Measurements from ENCODE around the gene EN1. TPM values are rescaled to one million over a fixed set of nuclear protein-coding genes. Genes with fewer than 3 reads are reported as not detected.

The EN1 gene
- total and polyA plus RNA-seq, 2 donors (not counting 3 experiments of a cell fraction or from before 2014, with no cell fraction given): not detected

GRCh38 chr2:118860506-118860905, 13.1 kb upstream of the EN1 start:
- no peaks in the 10 kb centered on the region for H3K4me1 ChIP-seq (ENCODE audit: control insufficient read depth, extremely low read depth, insufficient read depth, low read length)
- H3K4me3 ChIP-seq (replicated peaks in 1 of 3; ENCODE audit: insufficient read depth in 1 of 3, low read depth in 1 of 3, low read length in 3 of 3): no peak overlapping the region
- dilution Hi-C loops (cut with MboI; ENCODE audit: extremely low pct_ligation_motif_present, low sequenced_read_pairs): no loop called here
- ChIA-PET POLR2A (no interaction called here), CTCF (interaction anchor here (2.3 to 7.3 kb wide), 4 partner anchors 21 to 828 kb away, joined by 8 to 162 read pairs (median 27); no protein-coding TSS in a partner anchor)
- intact Hi-C loops (cut with micrococcal nuclease): no loop called here
- H3K9me1 ChIP-seq (replicated peaks; ENCODE audit: control insufficient read depth, extremely low read depth, insufficient read depth, low read length): no peaks in the 10 kb centered on the region
- no peaks in the 10 kb centered on the region for H3K79me2 ChIP-seq (ENCODE audit: control insufficient read depth, insufficient read depth, low read length)
- no peak overlapping the region for H2AFZ ChIP-seq (ENCODE audit: low read depth, low read length)
- no peak overlapping the region for H3K9ac ChIP-seq (replicated peaks; ENCODE audit: extremely low read depth, insufficient read depth, low read length)
- no peak overlapping the region for H3K4me2 ChIP-seq (ENCODE audit: insufficient read depth, low read length)
- peaks cover 56 to 59% of the 10 kb centered on the region in 2 experiments for H3K27me3 ChIP-seq (ENCODE audit: control insufficient read depth in 2 of 2, insufficient read depth in 2 of 2, low read length in 2 of 2)
- no peaks in the 10 kb centered on the region for H3K9me3 ChIP-seq (replicated peaks; ENCODE audit: control insufficient read depth, insufficient read depth, low read length)
- no peak overlapping the region for H3K27ac ChIP-seq (ENCODE audit: insufficient read depth, low read depth, low read length)
- no peak for FAIRE-seq
- no peaks in the 10 kb centered on the region for H4K20me1 ChIP-seq (replicated peaks; ENCODE audit: control insufficient read depth, extremely low read depth, insufficient read depth, low read length)
- no peak for DNase-seq (ENCODE audit: low read depth, low spot score)
- BruUV-seq (replicated peaks): no TSS peak
- no peaks in the 10 kb centered on the region for H3K36me3 ChIP-seq (ENCODE audit: control insufficient read depth in 2 of 2, extremely low read depth in 1 of 2, insufficient read depth in 2 of 2, low read length in 2 of 2)
- no peak for TF ChIP-seq POLR2A (IDR thresholded peaks at IDR 0.05; ENCODE audit: low read depth, low read length)
- TF ChIP-seq POLR2AphosphoS5 (IDR thresholded peaks at IDR 0.05; ENCODE audit: insufficient read depth, low read depth, low read length): no peak
- TF ChIP-seq, protein P1, sequence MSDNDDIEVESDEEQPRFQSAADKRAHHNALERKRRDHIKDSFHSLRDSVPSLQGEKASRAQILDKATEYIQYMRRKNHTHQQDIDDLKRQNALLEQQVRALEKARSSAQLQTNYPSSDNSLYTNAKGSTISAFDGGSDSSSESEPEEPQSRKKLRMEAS (IDR thresholded peaks at IDR 0.05; ENCODE audit: insufficient read depth, insufficient read length): no peak
- TF ChIP-seq EZH2 (IDR thresholded peaks at IDR 0.05; ENCODE audit: borderline replicate concordance, low read depth, low read length, severe bottlenecking): peak; percentile 21
- no peak for TF ChIP-seq MYC (IDR thresholded peaks at IDR 0.05; ENCODE audit: low read depth, low read length)

DNA sequence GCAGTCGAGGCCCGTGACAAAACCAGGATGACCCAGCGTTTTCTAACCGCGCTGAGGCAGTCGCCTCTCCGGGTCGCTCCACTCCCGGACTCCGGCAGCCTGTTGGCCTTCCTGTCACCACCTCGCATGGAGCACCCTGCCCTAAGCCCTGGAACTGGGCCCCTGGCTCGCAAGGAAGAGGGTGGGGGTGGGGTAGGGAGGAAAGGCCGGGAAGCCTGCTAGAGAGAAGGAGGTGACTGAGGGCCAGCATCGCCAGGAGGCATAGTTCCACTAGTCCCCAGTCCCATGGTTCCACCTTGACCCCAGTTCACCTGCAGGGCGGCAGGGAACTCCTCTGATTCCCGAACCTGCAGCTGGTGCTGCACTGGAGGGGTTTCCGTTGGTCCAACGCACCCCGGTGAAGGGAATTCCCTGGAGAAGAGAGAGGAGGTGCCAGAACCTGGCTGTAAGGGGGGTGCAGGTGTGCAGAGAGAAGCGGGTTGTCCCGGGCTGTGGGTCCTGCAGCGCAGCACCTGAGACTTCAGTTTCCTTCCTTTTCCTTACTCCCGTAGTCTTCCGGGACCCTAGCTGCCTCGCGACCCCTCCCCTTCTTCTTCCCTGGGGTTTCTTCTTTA, 11.8 kb upstream of the EN1 start:
- Histone ChIP-seq H2AFZ (ENCODE audit: low read depth, low read length) (no peak overlapping the region), H3K27me3 (ENCODE audit: control insufficient read depth in 2 of 2, insufficient read depth in 2 of 2, low read length in 2 of 2) (peaks cover 69 to 71% of the 10 kb centered on the region in 2 experiments), H3K27ac (ENCODE audit: insufficient read depth, low read depth, low read length) (no peak overlapping the region), H3K9ac (replicated peaks; ENCODE audit: extremely low read depth, insufficient read depth, low read length) (no peak overlapping the region), H3K9me1 (replicated peaks; ENCODE audit: control insufficient read depth, extremely low read depth, insufficient read depth, low read length) (no peaks in the 10 kb centered on the region), H3K36me3 (ENCODE audit: control insufficient read depth in 2 of 2, extremely low read depth in 1 of 2, insufficient read depth in 2 of 2, low read length in 2 of 2) (no peaks in the 10 kb centered on the region), H3K4me1 (ENCODE audit: control insufficient read depth, extremely low read depth, insufficient read depth, low read length) (peaks cover 2% of the 10 kb centered on the region), H3K4me2 (ENCODE audit: insufficient read depth, low read length) (no peak overlapping the region), H4K20me1 (replicated peaks; ENCODE audit: control insufficient read depth, extremely low read depth, insufficient read depth, low read length) (no peaks in the 10 kb centered on the region), H3K4me3 (replicated peaks in 1 of 3; ENCODE audit: insufficient read depth in 1 of 3, low read depth in 1 of 3, low read length in 3 of 3) (no peak overlapping the region), H3K79me2 (ENCODE audit: control insufficient read depth, insufficient read depth, low read length) (no peaks in the 10 kb centered on the region), H3K9me3 (replicated peaks; ENCODE audit: control insufficient read depth, insufficient read depth, low read length) (no peaks in the 10 kb centered on the region)
- CTCF ChIA-PET: interaction anchor here (1.0 to 7.3 kb wide), 6 partner anchors 11 to 827 kb away, joined by 3 to 162 read pairs (median 10); partner anchors contain the start of gene EN1
- intact Hi-C loops (cut with micrococcal nuclease) (loop anchor here (5.0 to 10.0 kb wide), 3 partner anchors 122 to 547 kb away; no protein-coding TSS in a partner anchor), dilution Hi-C loops (cut with MboI; ENCODE audit: extremely low pct_ligation_motif_present, low sequenced_read_pairs) (no loop called here)
- TF ChIP-seq POLR2AphosphoS5 (IDR thresholded peaks at IDR 0.05; ENCODE audit: insufficient read depth, low read depth, low read length) (no peak), FOS (IDR thresholded peaks at IDR 0.05; ENCODE audit: borderline replicate concordance, insufficient read depth, low read length) (no peak), POLR2A (IDR thresholded peaks at IDR 0.05; ENCODE audit: low read depth, low read length) (no peak), GATA2 (IDR thresholded peaks at IDR 0.05; ENCODE audit: insufficient read depth, insufficient read length, low read depth, low read length) (no peak), EZH2 (IDR thresholded peaks at IDR 0.05; ENCODE audit: borderline replicate concordance, low read depth, low read length, severe bottlenecking) (no peak), MYC (IDR thresholded peaks at IDR 0.05; ENCODE audit: low read depth, low read length) (no peak), JUN (IDR thresholded peaks at IDR 0.05; ENCODE audit: borderline replicate concordance, insufficient read depth, insufficient read length, low read depth) (no peak)
- TF ChIP-seq, protein P1 (IDR thresholded peaks at IDR 0.05; ENCODE audit: insufficient read depth, insufficient read length): no peak
- TF ChIP-seq, protein P2, sequence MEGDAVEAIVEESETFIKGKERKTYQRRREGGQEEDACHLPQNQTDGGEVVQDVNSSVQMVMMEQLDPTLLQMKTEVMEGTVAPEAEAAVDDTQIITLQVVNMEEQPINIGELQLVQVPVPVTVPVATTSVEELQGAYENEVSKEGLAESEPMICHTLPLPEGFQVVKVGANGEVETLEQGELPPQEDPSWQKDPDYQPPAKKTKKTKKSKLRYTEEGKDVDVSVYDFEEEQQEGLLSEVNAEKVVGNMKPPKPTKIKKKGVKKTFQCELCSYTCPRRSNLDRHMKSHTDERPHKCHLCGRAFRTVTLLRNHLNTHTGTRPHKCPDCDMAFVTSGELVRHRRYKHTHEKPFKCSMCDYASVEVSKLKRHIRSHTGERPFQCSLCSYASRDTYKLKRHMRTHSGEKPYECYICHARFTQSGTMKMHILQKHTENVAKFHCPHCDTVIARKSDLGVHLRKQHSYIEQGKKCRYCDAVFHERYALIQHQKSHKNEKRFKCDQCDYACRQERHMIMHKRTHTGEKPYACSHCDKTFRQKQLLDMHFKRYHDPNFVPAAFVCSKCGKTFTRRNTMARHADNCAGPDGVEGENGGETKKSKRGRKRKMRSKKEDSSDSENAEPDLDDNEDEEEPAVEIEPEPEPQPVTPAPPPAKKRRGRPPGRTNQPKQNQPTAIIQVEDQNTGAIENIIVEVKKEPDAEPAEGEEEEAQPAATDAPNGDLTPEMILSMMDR (IDR thresholded peaks at IDR 0.05; ENCODE audit: extremely low read depth in 1 of 2, insufficient read depth in 1 of 2, low read depth in 1 of 2, low read length in 2 of 2): no peak
- POLR2A ChIA-PET: no interaction called here
- BruUV-seq (replicated peaks): no TSS peak
- FAIRE-seq (no peak), DNase-seq (ENCODE audit: low read depth, low spot score) (no peak)

Data from endothelial cell of umbilical vein (primary cell).